Measurements from ENCODE around the gene COL6A1.
"Not testable (repeated sequence)": the region's sequence is repeated elsewhere in the genome, so short reads cannot be mapped to it uniquely, and the experiment has no call there.

Gene COL6A1

DNA sequence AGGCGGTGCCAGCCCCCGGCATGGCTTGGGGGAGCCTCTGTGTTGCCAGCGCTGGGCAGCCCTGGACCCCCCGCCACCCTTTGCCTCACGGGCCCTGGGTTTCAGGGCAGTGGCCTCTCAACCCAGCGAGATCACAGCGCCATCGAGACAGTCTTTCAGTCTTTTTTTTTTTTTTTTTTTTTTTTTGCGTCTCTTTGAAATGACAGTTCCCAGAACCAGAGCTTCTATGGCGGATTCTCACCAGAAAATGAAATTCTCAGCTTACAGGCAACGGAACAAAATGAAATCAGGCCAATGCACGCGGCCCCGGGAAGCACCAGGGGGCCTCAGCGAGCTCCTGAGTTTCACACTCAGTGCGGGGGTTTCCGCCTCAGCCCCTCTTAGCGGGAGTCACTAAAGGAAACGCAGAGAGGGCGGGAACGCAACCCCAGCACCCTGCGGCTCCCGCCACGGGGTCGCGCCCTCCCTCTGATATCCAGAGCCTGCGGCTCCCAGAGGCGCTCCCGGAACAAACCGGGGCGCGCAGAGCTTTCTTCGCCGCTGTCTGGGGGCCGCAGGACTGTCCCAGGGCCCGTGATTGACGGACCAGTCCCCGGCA, 8.0 kb upstream of the COL6A1 start:
- peak overlapping the region; percentile 83 for H2AFZ ChIP-seq
- H3K27ac ChIP-seq: peak overlapping the region; percentile 69
- H3K36me3 ChIP-seq (ENCODE audit: control insufficient read depth, insufficient read depth, low read length): no peaks in the 10 kb centered on the region
- H3K4me1 ChIP-seq: no peaks in the 10 kb centered on the region
- no peaks in the 10 kb centered on the region for H3K9me3 ChIP-seq (ENCODE audit: control insufficient read depth, low read length)
- peak overlapping the region; percentile 71 for H3K4me3 ChIP-seq (ENCODE audit: low read depth, low read length)
- no peak overlapping the region for H3K9ac ChIP-seq
- H3K79me2 ChIP-seq: no peaks in the 10 kb centered on the region
- H3K4me2 ChIP-seq (ENCODE audit: low read length): peak overlapping the region; percentile 93
- H3K27me3 ChIP-seq (ENCODE audit: control insufficient read depth, insufficient read depth, low read length): no peaks in the 10 kb centered on the region
- TF ChIP-seq, protein P1, sequence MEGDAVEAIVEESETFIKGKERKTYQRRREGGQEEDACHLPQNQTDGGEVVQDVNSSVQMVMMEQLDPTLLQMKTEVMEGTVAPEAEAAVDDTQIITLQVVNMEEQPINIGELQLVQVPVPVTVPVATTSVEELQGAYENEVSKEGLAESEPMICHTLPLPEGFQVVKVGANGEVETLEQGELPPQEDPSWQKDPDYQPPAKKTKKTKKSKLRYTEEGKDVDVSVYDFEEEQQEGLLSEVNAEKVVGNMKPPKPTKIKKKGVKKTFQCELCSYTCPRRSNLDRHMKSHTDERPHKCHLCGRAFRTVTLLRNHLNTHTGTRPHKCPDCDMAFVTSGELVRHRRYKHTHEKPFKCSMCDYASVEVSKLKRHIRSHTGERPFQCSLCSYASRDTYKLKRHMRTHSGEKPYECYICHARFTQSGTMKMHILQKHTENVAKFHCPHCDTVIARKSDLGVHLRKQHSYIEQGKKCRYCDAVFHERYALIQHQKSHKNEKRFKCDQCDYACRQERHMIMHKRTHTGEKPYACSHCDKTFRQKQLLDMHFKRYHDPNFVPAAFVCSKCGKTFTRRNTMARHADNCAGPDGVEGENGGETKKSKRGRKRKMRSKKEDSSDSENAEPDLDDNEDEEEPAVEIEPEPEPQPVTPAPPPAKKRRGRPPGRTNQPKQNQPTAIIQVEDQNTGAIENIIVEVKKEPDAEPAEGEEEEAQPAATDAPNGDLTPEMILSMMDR (IDR thresholded peaks at IDR 0.05): peak; percentile 38

GRCh38 chr21:45974073-45975019, 7.2 kb upstream of the COL6A1 start:
- H3K4me3 ChIP-seq (ENCODE audit: low read depth, low read length): peak overlapping the region; percentile 71
- H2AFZ ChIP-seq: peak overlapping the region; percentile 83
- peak overlapping the region; percentile 93 for H3K4me2 ChIP-seq (ENCODE audit: low read length)
- TF ChIP-seq, protein P1 (IDR thresholded peaks at IDR 0.05): no peak
- H3K9me3 ChIP-seq (ENCODE audit: control insufficient read depth, low read length): no peaks in the 10 kb centered on the region
- H3K79me2 ChIP-seq: no peaks in the 10 kb centered on the region
- no peaks in the 10 kb centered on the region for H3K27me3 ChIP-seq (ENCODE audit: control insufficient read depth, insufficient read depth, low read length)
- H3K4me1 ChIP-seq: no peaks in the 10 kb centered on the region
- peak overlapping the region; percentile 69 for H3K27ac ChIP-seq
- no peaks in the 10 kb centered on the region for H3K36me3 ChIP-seq (ENCODE audit: control insufficient read depth, insufficient read depth, low read length)
- no peak overlapping the region for H3K9ac ChIP-seq

GRCh38 chr21:45975020-45975666, 6.4 kb upstream of the COL6A1 start:
- TF ChIP-seq, protein P1 (IDR thresholded peaks at IDR 0.05): no peak
- Histone ChIP-seq H3K27ac (no peak overlapping the region), H3K4me3 (ENCODE audit: low read depth, low read length) (no peak overlapping the region), H2AFZ (peak overlapping the region; percentile 11), H3K4me1 (no peaks in the 10 kb centered on the region), H3K27me3 (ENCODE audit: control insufficient read depth, insufficient read depth, low read length) (no peaks in the 10 kb centered on the region), H3K9ac (no peak overlapping the region), H3K9me3 (ENCODE audit: control insufficient read depth, low read length) (no peaks in the 10 kb centered on the region), H3K4me2 (ENCODE audit: low read length) (no peak overlapping the region), H3K79me2 (no peaks in the 10 kb centered on the region), H3K36me3 (ENCODE audit: control insufficient read depth, insufficient read depth, low read length) (no peaks in the 10 kb centered on the region)

GRCh38 chr21:45975667-45976409, 5.7 kb upstream of the COL6A1 start:
- H3K9ac ChIP-seq; H2AFZ ChIP-seq; H3K36me3 ChIP-seq (ENCODE audit: control insufficient read depth, insufficient read depth, low read length); H3K4me3 ChIP-seq (ENCODE audit: low read depth, low read length); H3K4me2 ChIP-seq (ENCODE audit: low read length); H3K27me3 ChIP-seq (ENCODE audit: control insufficient read depth, insufficient read depth, low read length); H3K9me3 ChIP-seq (ENCODE audit: control insufficient read depth, low read length); H3K79me2 ChIP-seq; H3K4me1 ChIP-seq; H3K27ac ChIP-seq: not testable (repeated sequence)
